Uterus (tissue), 2 donors: Measurements from ENCODE around the gene SLC7A7.
"Not testable (repeated sequence)": the region's sequence is repeated elsewhere in the genome, so short reads cannot be mapped to it uniquely, and the experiment has no call there.

Experiments
- POLR2A ChIP-seq, 2 donors: fragments of 450-650 bp; IDR thresholded peaks; one replicate each; pipeline ENCODE4 v1.6.1; 2016; ENCODE audit warnings: antibody characterized with exemption in 2 of 2, mild to moderate bottlenecking in 1 of 2, moderate library complexity in 1 of 2
- TF ChIP-seq, protein P1 (sequence below), 4 experiments: fragments of 200-600 bp in 2 of 4; fragments of 450-650 bp in 2 of 4; sonication (generic) in 2 of 4; IDR thresholded peaks; one replicate each; pipeline ENCODE4 v1.5.1; 2016 to 2019; ENCODE audit warnings: antibody characterized with exemption in 4 of 4, mild to moderate bottlenecking in 2 of 4, moderate library complexity in 1 of 4

DNA sequence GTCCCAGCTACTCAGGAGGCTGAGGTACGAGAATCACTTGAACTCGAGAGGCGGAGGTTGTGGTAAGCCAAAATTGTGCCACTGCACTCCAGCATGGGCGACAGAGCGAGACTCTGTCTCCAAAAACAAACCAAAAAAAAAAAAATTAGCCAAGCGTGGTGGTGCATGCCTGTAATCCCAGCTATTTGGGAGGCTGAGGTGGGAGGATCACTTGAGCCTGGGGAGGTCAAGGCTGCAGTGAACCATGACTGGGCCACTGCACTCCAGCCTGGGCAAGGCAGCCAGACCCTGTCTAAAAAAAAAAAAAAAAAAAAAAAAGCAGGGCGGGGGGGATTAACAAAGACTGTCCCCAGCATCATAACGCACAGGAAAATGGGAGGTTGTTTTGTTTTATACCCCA, 38.4 kb downstream of the SLC7A7 start:
- TF ChIP-seq, protein P1, sequence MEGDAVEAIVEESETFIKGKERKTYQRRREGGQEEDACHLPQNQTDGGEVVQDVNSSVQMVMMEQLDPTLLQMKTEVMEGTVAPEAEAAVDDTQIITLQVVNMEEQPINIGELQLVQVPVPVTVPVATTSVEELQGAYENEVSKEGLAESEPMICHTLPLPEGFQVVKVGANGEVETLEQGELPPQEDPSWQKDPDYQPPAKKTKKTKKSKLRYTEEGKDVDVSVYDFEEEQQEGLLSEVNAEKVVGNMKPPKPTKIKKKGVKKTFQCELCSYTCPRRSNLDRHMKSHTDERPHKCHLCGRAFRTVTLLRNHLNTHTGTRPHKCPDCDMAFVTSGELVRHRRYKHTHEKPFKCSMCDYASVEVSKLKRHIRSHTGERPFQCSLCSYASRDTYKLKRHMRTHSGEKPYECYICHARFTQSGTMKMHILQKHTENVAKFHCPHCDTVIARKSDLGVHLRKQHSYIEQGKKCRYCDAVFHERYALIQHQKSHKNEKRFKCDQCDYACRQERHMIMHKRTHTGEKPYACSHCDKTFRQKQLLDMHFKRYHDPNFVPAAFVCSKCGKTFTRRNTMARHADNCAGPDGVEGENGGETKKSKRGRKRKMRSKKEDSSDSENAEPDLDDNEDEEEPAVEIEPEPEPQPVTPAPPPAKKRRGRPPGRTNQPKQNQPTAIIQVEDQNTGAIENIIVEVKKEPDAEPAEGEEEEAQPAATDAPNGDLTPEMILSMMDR (IDR thresholded peaks at IDR 0.05): not testable (repeated sequence)
- not testable (repeated sequence) for TF ChIP-seq POLR2A (IDR thresholded peaks at IDR 0.05)
